Activated CD8-positive, alpha-beta T cell treated with anti-CD3 and anti-CD28 coated beads for 36 hours (primary cell): Measurements from ENCODE around the gene PIAS4. TPM values are rescaled to one million over a fixed set of nuclear protein-coding genes. Genes with fewer than 3 reads are reported as not detected.
A peak's percentile ranks its signal among the peaks of the same experiment; 100 is the strongest.

Experiments
- ATAC-seq: fragments of 200-7000 bp; cut with Tn5 transposase; one replicate; pipeline ENCODE4 v1.10.0; 2021; ENCODE audit warnings: mild to moderate bottlenecking, moderate library complexity
- CTCF ChIA-PET: fragments of 350-600 bp; sonication (Branson Sonifier 250); formaldehyde crosslinking; loops from one replicate; lab custom pipeline; 2021; ENCODE audit warnings: antibody characterized with exemption; lab: Charles Lee
- POLR2A ChIA-PET: fragments of 350-600 bp; sonication (Branson Sonifier 250); formaldehyde crosslinking; loops from one replicate; lab custom pipeline; 2021; ENCODE audit warnings: antibody characterized with exemption; lab: Charles Lee
- DNase-seq: peaks from one replicate; pipeline ENCODE4 v3.0.0-alpha.2; 2020
- H3K27ac Mint-ChIP-seq: one replicate; pipeline ENCODE4 v1.8.0; 2021; ENCODE audit warnings: mild to moderate bottlenecking, mixed read lengths
- H3K27me3 Mint-ChIP-seq: one replicate; pipeline ENCODE4 v1.8.0; 2021; ENCODE audit warnings: mixed read lengths
- H3K36me3 Mint-ChIP-seq: one replicate; pipeline ENCODE4 v1.8.0; 2021; ENCODE audit warnings: low read depth, mixed read lengths
- H3K4me1 Mint-ChIP-seq: one replicate; pipeline ENCODE4 v1.8.0; 2021; ENCODE audit warnings: low read depth, mixed read lengths
- H3K4me3 Mint-ChIP-seq: one replicate; pipeline ENCODE4 v1.8.0; 2021; ENCODE audit warnings: mild to moderate bottlenecking, moderate library complexity, mixed read lengths
- H3K9me3 Mint-ChIP-seq: one replicate; pipeline ENCODE4 v1.8.0; 2021; ENCODE audit warnings: mixed read lengths
- intact Hi-C: fragments of 100-400 bp; cut with micrococcal nuclease; formaldehyde crosslinking; loops from one replicate; pipeline ENCODE4 v1.10.0; 2022
- total RNA-seq, 2 experiments: library from RNA; stranded (reverse); gene quantifications; one replicate each; pipeline ENCODE4 v1.2.3, GENCODE V29; 2021
- TF ChIP-seq, protein P1 (sequence below): fragments of 200-600 bp; IDR thresholded peaks from one replicate; pipeline ENCODE4 v1.8.0; 2022; ENCODE audit warnings: antibody characterized with exemption, mild to moderate bottlenecking

The PIAS4 gene
- total RNA-seq, 2 experiments from 2014 or later, result 22.2 TPM

DNA sequence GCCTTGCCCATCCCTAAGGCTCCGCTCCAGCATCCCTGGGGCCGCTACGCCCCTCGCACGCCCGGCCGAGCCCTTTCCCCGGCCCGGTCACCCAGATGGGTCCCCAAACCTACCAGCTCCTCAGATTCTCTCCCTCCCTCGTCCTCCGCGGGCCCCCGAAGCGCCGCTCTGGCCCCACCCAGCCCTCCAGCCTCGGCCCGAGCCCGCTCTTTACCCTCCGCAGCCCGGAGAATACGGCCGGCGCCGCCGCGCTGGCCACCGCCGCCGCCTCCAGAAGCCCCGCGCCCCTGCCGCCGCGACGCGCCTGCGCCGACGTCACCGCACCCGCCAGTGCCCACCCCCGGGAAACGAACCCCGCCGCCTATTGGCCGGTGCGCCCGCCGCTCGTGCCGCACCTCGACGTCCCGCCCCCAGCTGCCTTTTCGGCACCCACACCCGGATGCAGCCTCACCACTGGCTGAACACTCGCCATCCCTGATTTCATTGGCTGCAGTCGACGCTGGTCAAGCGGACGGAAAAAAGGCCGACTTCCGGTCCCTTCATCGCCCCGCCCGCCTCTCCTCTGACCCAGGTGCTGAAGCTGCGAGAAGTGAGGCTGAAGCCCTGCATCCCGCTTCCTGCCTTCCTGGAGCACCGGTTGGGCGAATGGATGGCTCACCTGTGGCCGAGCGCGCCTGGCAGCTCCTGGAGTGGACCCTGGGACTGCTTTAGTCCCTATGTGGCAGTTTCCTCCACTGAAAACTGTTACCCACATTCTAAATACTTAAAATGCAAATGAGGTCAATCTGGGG is 36.5 kb upstream of the PIAS4 start, which contains the start of gene DAPK3:
Gene DAPK3 (minus strand): TSS at position 292 of the 791 bp plus-strand sequence. CDS start 1,364 bp downstream, outside the sequence.
- DNase-seq, result peak; percentile 96
- Mint-ChIP-seq H3K36me3 (peaks cover 9% of the 10 kb centered on the region), H3K27me3 (no peaks in the 10 kb centered on the region), H3K4me3 (peak within 1 kb of the TSS; percentile 87), H3K27ac (peak within 1 kb of the TSS; percentile 78), H3K4me1 (peaks cover 24% of the 10 kb centered on the region), H3K9me3 (no peaks in the 10 kb centered on the region)
- POLR2A ChIA-PET, result interaction anchor here (1.0 to 3.2 kb wide), 4 partner anchors 9 to 19 kb away, joined by 3 to 131 read pairs (median 7); partner anchors contain the start of gene EEF2
- TF ChIP-seq, protein P1, sequence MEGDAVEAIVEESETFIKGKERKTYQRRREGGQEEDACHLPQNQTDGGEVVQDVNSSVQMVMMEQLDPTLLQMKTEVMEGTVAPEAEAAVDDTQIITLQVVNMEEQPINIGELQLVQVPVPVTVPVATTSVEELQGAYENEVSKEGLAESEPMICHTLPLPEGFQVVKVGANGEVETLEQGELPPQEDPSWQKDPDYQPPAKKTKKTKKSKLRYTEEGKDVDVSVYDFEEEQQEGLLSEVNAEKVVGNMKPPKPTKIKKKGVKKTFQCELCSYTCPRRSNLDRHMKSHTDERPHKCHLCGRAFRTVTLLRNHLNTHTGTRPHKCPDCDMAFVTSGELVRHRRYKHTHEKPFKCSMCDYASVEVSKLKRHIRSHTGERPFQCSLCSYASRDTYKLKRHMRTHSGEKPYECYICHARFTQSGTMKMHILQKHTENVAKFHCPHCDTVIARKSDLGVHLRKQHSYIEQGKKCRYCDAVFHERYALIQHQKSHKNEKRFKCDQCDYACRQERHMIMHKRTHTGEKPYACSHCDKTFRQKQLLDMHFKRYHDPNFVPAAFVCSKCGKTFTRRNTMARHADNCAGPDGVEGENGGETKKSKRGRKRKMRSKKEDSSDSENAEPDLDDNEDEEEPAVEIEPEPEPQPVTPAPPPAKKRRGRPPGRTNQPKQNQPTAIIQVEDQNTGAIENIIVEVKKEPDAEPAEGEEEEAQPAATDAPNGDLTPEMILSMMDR, result no peak
- CTCF ChIA-PET, result interaction anchor here (0.6 to 3.9 kb wide), 4 partner anchors 9 to 88 kb away, joined by 3 to 16 read pairs (median 6); partner anchors contain the start of gene EEF2
- ATAC-seq, result peak; percentile 95
- intact Hi-C loops, result no loop called here

DNA sequence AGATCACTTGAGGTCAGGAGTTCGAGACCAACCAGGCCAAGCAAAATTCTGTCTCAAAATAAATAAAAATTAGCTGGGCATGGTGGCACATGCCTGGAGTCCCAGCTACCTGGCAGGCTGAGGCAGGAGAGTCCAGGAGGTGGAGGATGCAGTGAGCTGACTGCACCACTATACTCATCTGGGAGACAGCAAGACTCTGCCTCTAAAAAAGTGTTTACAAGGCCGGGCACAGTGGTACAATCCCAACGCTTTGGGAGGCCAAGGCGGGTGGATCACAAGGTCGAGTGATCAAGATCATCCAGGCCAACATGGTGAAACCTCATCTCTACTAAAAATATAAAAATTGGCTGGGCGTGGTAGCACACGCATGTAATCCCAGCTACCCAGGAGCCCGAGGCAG is 32.4 kb upstream of the PIAS4 start:
- intact Hi-C loops, result no loop called here
- H3K4me1 Mint-ChIP-seq, result peaks cover 16% of the 10 kb centered on the region
- TF ChIP-seq, protein P1, result no peak
- H3K27ac Mint-ChIP-seq, result no peak overlapping the region
- CTCF ChIA-PET, result interaction anchor here (1.2 to 1.3 kb wide), 2 partner anchors 10 to 12 kb away, joined by 4 to 5 read pairs; partner anchors contain the start of gene EEF2
- ATAC-seq (no peak), DNase-seq (no peak)
- POLR2A ChIA-PET, result interaction anchor here (1.1 to 3.5 kb wide), 3 partner anchors 9 to 15 kb away, joined by 3 to 78 read pairs (median 6); partner anchors contain the start of gene EEF2
- H3K36me3 Mint-ChIP-seq, result peaks cover 37% of the 10 kb centered on the region
- no peaks in the 10 kb centered on the region for H3K9me3 Mint-ChIP-seq
- H3K27me3 Mint-ChIP-seq, result no peaks in the 10 kb centered on the region
- H3K4me3 Mint-ChIP-seq, result no peak overlapping the region

DNA sequence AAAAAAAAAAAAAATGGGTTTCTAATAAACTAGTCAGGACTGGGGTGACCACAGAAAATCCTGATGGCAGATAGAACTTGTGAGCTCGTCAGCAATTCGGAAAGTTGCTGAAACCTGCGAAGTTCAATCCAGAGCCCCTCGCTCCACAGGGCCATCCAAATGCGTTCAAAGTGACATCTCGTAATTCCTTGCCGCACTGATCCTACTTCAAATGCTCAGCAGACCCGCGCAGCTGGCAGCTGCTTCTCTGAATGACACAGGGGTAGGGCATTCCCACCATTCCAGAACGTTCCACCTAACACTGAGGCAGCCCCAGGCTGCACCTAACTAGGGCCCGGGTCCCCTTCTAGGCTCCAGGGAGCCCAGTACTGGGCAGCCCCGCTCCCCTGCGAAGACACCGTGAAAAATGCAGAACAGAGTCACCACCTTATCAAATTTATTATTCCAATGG is 31.9 kb upstream of the PIAS4 start:
- TF ChIP-seq, protein P1, result no peak
- ATAC-seq (no peak), DNase-seq (no peak)
- Mint-ChIP-seq H3K27me3 (no peaks in the 10 kb centered on the region), H3K4me1 (peaks cover 12% of the 10 kb centered on the region), H3K27ac (no peak overlapping the region), H3K4me3 (peak overlapping the region; percentile 15), H3K36me3 (peaks cover 41% of the 10 kb centered on the region), H3K9me3 (no peaks in the 10 kb centered on the region)
- POLR2A ChIA-PET, result interaction anchor here (0.6 to 3.5 kb wide), 4 partner anchors 9 to 101 kb away, joined by 3 to 78 read pairs (median 4); partner anchors contain the start of gene EEF2
- intact Hi-C loops, result no loop called here
- CTCF ChIA-PET, result interaction anchor here (1.2 to 1.3 kb wide), 2 partner anchors 10 to 12 kb away, joined by 4 to 5 read pairs; partner anchors contain the start of gene EEF2

DNA sequence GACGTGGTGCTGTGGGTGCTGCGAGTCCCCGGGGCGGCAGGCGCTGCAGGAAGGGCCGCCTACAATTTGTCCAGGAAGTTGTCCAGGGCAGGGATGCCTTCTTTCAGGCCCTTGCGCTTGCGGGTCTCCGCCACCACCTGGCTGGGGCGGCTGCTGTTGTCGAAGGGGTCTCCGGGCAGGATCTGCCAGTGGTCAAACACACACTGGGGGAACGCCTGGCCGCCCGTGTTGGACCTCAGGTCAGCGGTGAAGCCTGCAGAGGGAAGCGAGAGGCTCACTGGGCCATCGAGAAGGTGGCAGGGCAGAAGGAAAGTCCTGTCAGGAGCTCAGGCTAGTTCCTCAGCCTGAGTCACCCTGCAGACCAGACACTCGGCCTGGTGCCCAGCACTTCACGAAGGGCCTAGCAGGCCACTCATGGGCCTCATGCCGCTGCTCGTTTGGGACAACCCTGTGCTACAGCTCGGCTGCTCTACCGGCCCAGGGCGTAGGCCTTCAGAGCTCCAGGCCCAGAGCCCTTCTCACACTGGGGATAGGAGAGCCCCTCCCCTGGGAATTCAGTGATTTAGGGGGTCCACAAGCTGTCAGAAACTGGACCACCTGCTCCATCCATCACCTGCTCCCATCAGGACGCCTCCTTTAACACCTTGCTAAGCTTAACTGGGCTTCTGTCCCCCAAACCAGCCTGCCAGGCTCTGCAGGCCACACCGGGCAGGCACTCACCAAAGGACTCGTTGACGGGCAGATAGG is 30.9 kb upstream of the PIAS4 start:
- Mint-ChIP-seq H3K27ac (no peak overlapping the region), H3K4me3 (no peak overlapping the region), H3K9me3 (no peaks in the 10 kb centered on the region), H3K36me3 (peaks cover 51% of the 10 kb centered on the region), H3K4me1 (peaks cover 14% of the 10 kb centered on the region), H3K27me3 (no peaks in the 10 kb centered on the region)
- intact Hi-C loops, result no loop called here
- DNase-seq (no peak), ATAC-seq (no peak)
- ChIA-PET CTCF (interaction anchor here (0.6 kb wide), 1 partner anchor 832 kb away, joined by 3 read pairs; no protein-coding TSS in a partner anchor), POLR2A (interaction anchor here (0.6 to 3.5 kb wide), 5 partner anchors 8 to 102 kb away, joined by 3 to 78 read pairs (median 3); partner anchors contain the start of gene EEF2)
- TF ChIP-seq, protein P1, result no peak
